SH-SY5Y (cell line): ENCODE measurements around the gene TAS2R20.

Source experiments
- GATA2 ChIP-seq: IDR thresholded peaks from 2 replicates; pipeline ENCODE4 v1.6.1; 2011; ENCODE audit warnings: mild to moderate bottlenecking, low read depth, low read length
- GATA3 ChIP-seq: IDR thresholded peaks from 2 replicates; pipeline ENCODE4 v1.6.1; 2011; ENCODE audit warnings: low read depth, mild to moderate bottlenecking, low read length, moderate library complexity

Gene TAS2R20

GRCh38 chr12:10998204-10998603 is at the start of gene TAS2R20:
TSS of gene TAS2R20 (minus strand) at chr12:10998304. CDS start at chr12:10997875, 429 bp downstream.
- TF ChIP-seq GATA2 = no peak
- TF ChIP-seq GATA3 = no peak

DNA sequence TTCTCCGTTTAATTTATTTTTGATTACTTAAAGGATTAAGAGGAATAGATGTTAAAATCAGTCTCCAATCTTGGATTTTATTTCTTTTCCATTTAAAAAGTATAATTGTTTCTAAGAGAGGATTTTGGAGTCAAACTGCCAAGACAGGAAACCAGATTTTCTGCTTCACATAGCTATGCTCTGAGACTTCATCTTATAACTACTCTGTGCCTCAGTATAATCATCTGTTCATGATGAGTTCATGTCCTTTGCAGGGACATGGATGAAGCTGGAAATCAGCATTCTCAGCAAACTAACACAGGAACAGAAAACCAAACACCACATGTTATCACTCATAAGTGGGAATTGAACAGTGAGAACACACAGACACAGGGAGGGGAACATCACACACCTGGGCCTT is 42.1 kb upstream of the TAS2R20 start:
- TF ChIP-seq GATA3 (no peak), GATA2 (no peak)

GRCh38 chr12:11039171-11039570 is 41.1 kb upstream of the TAS2R20 start:
- TF ChIP-seq GATA2 (no peak), GATA3 (no peak)

DNA sequence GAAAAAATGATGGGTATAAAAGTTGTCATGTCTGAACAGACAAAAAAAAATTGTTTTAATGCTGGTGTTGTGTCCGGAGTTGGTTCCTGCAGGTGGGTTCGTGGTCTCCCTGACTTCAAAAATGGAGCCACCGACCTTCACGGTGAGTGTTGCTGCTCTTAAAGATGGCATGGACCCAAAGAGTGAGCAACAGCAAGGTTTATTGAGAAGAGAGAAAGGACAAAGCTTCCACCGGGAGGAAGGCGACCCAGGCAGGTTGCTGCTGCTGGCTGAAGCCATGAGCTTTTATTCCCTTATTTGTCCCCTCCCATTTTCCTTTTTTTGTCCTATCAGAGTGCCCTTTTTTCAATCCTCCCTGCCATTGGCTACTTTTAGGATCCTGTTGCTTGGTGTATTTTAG is 33.2 kb upstream of the TAS2R20 start, which contains the start of gene TAS2R31:
TSS of gene TAS2R31 (minus strand) at position 101 of the 400 bp plus-strand sequence. CDS start at position 29, 72 bp downstream.
- no peak for TF ChIP-seq GATA3
- no peak for TF ChIP-seq GATA2

- no peak for TF ChIP-seq GATA3
- no peak for TF ChIP-seq GATA2
Observed at GRCh38 chr12:11026118-11026517, 28.0 kb upstream of the TAS2R20 start.

GRCh38 chr12:11023387-11023786 is 25.3 kb upstream of the TAS2R20 start:
- no peak for TF ChIP-seq GATA3
- no peak for TF ChIP-seq GATA2

- TF ChIP-seq GATA3 = no peak
- TF ChIP-seq GATA2 = no peak
Observed at GRCh38 chr12:11022520-11022919, 24.4 kb upstream of the TAS2R20 start, which contains the start of gene TAS2R19. TSS of gene TAS2R19 (minus strand) at chr12:11022620. CDS start at chr12:11022571, 49 bp downstream.

- no peak for TF ChIP-seq GATA2
- TF ChIP-seq GATA3 = no peak
Observed at GRCh38 chr12:11016937-11017336, 18.8 kb upstream of the TAS2R20 start.

GRCh38 chr12:11015775-11016430 is 17.8 kb upstream of the TAS2R20 start:
- TF ChIP-seq GATA2 (no peak), GATA3 (no peak)

DNA sequence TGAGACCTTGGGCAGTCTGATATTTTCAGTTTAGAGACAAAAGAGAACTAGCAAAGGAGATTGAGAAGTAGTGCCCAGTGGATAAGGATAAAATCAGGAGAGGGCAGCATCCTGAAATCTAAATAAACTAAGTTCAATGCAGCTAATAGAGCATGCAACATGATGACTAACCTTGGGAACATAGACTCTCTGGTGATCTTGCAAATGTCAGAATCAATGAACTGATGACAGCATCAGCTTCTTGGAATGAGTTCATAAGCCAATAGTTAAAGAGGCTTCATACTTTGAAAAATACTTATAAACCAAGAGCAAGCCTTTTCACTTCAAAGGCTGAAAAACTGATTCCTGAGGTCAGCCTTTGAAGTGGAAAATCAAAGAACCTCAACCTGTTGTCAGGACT is 16.1 kb upstream of the TAS2R20 start:
- TF ChIP-seq GATA3 = no peak

- no peak for TF ChIP-seq GATA3
- no peak for TF ChIP-seq GATA2
Observed at GRCh38 chr12:11007608-11008007, 9.5 kb upstream of the TAS2R20 start.

DNA sequence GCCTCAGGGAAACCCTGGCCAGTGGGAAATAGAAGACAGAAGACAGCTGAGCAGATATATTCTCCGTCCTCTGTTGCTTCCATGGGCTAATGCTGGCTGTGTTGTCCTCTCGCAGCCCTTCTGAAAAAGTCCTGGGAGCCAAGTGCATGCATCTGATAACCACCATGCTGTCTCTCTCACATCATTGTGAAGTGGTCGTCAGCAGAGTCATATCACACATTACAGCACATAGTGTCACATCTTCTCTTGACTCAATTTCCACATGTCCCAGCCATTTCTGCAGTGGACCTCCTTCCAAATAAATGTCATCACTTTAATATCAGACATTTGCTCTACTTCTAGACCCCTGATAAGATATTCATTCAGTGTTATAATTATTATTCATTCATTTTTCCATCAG is 3.8 kb downstream of the TAS2R20 start:
- no peak for TF ChIP-seq GATA3
- no peak for TF ChIP-seq GATA2

DNA sequence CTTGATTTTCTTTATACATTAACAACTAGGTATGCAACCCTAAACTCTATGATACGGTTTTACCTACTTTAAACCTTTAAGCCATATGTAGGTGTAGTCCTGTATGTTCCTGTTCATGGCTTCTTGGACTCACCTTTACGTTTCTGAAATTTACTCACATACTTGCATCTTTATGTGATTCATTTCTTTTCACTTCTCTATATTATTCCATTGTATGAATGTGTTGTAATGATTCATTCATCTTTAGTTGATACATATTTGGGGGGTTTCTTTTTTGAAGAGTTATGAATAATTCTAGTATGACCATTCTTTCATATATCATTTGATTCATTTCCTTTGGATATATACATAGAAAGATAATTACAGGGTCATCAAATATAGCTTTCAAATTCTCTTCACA is 9.0 kb downstream of the TAS2R20 start:
- TF ChIP-seq GATA3 = no peak
- no peak for TF ChIP-seq GATA2

DNA sequence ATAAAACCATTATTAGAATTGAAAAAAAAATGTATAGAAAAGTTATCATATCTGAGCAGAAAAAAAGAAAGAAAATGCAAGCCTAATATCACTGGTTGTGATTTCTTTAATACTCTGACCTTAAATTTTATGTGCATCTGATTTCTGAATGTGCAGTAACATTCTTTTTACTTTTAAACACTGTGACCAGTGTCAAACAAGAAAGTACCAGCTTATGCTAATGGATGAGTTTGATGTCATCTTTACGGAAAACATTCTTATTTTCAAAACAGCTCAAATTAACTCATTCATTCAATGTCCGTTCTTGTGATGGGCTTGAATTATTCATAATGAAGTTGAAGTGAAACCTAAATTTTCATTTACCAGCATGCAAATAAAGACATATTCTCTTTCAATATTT is 11.3 kb downstream of the TAS2R20 start, which contains the start of gene TAS2R50:
TSS of gene TAS2R50 (minus strand) at position 101 of the 400 bp plus-strand sequence. CDS start at position 49, 52 bp downstream.
- no peak for TF ChIP-seq GATA3
- TF ChIP-seq GATA2 = no peak

GRCh38 chr12:10982244-10982643 is 15.9 kb downstream of the TAS2R20 start:
- no peak for TF ChIP-seq GATA3
- no peak for TF ChIP-seq GATA2
